Activated T-cell treated with anti-CD3 and anti-CD28 coated beads, Interleukin-2, amount 50 U/mL, for 1 hour (primary cell): ENCODE measurements around the gene TCF23.
"Not testable (repeated sequence)": the region's sequence is repeated elsewhere in the genome, so short reads cannot be mapped to it uniquely, and the experiment has no call there.

Experiments
- DNase-seq: peaks from one replicate; pipeline ENCODE4 v3.0.0-alpha.2; 2020

The TCF23 gene

DNA sequence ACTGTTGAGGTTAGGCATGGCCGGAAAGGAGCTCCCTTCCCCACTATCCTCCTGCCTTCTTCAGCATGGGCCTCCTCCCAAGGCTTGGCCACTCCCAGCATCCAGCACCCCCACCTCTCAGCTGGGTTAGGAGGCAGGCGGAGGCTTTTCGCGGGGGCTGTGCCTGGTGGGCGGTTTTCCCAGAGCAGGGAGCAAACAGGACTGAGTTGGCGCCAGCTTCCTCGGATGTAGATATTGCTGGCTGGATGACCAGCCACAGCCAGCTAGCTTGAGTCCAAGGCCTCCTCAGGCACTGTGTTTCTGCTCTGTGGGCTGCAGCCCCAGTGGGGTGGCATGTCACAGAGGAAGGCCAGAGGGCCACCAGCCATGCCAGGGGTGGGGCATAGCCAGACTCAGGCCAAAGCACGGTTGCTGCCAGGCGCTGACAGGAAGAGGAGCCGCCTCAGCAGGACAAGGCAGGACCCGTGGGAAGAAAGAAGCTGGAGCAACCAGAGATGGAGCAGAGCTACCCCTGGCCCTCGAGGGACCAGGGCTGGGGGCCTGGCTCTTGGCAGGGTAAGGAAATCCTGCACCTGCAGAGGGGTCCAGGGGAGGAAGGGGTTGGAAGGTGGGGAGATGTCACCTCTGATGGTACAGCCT lies at the start of gene TCF23:
Gene TCF23, plus strand, starts transcription at position 204 of the 639 bp plus-strand sequence. Its CDS starts 130 bp downstream, at position 334.
- DNase-seq: no peak

DNA sequence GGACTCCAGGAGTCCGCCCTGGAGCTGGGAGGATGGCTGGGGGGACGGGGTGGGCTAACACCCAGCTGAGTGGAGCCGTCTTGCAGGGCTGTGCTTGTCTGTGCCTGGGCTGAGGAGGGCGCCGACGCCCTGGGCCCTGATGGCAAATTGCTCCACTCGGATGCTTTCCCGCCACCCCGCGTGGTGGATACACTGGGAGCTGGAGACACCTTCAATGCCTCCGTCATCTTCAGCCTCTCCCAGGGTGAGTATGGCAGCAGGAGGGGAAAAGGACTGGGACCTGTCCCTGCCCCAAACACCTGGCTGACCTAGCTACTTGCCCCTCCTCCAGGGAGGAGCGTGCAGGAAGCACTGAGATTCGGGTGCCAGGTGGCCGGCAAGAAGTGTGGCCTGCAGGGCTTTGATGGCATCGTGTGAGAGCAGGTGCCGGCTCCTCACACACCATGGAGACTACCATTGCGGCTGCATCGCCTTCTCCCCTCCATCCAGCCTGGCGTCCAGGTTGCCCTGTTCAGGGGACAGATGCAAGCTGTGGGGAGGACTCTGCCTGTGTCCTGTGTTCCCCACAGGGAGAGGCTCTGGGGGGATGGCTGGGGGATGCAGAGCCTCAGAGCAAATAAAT lies 49.4 kb upstream of the TCF23 start:
- DNase-seq: no peak

DNA sequence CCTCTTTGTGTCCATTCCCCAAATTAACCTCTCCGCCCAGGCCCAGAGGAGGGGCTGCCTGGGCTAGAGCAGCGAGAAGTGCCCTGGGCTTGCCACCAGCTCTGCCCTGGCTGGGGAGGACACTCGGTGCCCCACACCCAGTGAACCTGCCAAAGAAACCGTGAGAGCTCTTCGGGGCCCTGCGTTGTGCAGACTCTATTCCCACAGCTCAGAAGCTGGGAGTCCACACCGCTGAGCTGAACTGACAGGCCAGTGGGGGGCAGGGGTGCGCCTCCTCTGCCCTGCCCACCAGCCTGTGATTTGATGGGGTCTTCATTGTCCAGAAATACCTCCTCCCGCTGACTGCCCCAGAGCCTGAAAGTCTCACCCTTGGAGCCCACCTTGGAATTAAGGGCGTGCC lies 48.8 kb upstream of the TCF23 start:
- no peak for DNase-seq

DNA sequence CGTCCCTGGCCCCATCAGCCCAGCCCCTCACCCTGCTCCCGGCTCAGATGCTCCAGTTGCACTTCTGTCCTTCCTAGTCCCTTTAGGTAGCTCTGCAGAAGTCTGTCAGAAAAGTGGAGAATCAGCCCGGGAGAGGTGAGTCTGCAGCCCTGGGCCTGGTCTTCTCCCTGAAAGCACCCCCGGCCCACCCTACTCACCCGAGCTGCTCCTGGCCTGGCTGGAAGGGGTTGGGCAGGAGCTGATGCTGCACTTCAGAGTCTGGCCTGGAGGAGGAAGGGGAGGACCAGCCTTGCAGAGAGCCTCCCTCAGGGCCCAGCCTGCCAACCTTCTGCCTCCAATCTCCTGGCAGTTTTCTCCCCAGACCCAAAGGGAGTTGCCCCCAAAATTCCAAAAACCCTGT lies 46.5 kb upstream of the TCF23 start:
- no peak for DNase-seq

DNA sequence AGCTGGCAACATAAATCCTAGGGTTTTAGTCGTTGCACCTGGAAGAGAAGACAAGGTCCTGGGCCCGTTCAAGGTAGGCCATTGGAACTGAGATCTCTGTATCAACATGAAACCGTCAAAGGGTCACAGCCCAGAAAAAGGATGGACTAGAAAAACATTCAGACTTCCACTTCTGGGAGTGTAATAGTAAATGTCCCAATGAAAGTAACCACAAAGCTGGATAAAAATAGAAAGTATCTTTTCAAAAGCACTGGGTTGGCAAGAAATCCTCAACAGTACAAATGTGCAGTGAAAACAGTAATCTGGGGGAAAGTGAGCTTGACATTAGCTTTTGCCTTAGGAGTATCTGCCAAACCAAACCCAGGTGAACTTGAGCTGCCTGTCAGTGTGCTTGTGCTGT lies 42.8 kb upstream of the TCF23 start:
- no peak for DNase-seq

DNA sequence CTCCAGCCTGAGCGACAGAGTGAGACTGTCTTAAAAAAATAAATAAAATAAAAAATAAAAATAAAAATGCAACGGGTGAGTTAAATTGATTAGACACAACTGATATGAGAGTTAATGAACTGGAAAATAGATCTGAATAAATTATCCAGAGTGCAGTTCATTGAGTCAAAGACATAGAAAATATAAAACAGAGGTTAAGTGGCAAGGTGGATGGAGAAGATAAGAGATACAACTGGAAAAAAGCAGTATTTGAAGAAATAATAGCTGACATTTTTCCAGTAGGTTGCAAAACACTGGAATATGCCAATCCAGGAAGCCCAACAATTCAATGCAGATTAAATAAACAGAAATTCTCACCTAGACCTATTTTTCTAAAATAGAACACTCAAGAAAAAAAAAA lies 40.6 kb upstream of the TCF23 start:
- DNase-seq: no peak

DNA sequence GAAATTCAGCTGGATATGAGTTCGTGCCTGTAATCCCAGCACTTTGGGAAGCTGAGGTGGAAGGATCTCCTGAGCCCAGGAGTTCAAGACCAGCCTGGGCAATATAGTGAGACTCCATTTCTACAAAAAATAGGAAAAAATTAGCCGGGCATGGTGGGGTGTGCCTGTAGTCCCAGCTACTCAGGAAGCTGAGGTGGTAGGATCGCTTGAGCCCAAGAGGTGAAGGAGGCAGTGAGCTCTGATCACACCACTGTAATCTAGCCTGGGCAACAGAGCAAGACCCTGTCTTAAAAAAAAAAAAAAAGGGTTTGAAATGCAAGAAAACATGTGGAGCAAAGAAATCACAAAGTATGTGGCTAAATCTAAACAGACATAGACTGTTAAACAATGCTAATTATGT lies 39.7 kb upstream of the TCF23 start:
- no peak for DNase-seq

DNA sequence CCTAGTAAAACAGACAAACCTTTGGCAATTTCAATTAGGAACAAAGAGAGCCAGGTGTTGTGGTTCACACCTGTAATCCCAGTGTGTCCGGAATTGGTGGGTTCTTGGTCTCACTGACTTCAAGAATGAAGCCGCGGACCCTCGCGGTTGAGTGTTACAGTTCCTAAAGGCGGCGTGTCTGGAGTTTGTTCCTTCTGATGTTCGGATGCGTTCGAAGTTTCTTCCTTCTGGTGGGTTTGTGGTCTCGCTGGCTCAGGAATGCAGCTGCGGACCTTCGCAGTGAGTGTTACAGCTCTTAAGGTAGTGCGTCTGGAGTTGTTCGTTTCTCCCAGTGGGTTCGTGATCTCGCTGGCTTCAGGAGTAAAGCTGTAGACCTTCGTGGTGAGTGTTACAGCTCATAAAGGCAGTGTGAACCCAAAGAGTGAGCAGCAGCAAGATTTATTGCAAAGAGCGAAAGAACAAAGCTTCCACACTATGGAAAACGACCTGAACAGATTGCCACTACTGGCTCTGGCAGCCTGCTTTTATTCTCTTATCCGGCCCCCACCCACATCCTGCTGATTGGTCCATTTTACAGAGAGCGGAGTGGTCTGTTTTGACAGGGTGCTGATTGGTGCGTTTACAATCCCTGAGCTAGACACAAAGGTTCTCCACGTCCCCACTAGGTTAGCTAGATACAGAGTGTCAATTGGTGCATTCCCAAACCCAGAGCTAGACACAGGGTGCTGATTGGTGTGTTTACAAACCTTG lies 38.0 kb upstream of the TCF23 start:
- DNase-seq: not testable (repeated sequence)

DNA sequence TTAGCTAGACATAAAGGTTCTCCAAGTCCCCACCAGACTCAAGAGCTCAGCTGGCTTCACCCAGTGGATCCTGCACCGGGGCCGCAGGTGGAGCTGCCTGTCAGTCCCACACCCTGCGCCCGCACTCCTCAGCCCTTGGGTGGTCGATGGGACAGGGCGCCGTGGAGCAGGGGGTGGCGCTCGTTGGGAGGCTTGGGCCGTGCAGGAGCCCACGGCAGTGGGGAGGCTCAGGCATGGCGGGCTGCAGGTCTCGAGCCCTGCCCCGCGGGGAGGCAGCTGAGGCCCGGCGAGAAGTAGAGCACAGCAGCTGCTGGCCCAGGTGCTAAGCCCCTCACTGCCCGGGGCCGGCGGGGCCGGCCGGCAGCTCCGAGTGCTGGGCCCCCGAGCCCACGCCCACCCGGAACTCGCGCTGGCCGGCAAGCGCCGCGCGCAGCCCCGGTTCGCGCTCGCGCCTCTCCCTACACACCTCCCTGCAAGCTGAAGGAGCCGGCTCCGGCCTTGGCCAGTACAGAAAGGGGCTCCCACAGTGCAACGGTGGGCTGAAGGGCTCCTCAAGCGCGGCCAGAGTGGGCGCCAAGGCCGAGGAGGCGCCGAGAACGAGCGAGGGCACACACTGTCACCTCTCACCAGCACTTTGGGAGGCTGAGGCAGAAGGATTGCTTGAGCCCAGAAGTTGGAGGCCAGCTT lies 37.3 kb upstream of the TCF23 start:
- DNase-seq: not testable (repeated sequence)

DNA sequence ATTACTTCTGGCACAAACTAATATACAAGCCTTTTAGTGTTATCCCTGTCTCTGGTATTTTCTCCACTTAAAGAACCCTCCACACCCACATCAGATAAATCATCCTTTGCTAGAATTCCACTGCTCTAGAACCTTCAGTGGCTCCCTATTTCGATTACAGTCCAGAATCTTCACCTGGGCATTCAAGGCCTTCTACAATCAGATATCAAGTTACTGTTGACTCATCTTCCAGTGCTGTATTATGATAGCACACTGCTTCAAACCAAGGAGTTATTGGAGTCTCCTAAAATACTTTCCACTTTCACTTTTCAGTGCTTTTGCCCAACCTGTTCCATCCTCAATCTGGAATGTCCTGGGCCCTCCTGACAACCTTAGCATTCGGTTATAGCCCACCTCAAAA lies 33.3 kb upstream of the TCF23 start:
- DNase-seq: no peak

DNA sequence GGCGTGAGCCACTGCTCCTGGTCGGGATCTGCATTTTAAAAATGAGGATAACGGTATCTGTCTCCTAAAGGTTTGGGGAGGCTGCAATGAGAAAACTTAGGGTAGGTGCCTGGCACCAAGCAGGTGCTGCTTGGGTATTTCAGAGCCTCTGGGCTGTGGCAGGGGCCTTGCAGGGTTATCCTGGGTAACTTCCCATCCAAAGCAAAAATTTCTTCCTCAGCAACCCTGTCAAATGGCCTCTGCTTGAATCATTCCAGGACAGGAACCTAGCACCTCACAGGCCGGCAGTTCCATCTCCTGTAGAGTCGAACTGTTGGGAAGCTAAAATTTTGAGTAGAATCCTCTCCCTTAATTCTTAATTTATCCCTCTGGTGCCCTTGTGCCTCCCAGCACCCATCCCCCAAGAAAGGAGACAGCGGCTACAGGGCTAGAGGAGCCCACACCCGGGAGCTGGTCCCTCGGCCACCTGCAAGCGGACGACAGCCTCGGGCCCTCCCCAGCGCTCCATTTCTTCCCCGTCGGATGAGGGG lies 30.7 kb upstream of the TCF23 start:
- no peak for DNase-seq

DNA sequence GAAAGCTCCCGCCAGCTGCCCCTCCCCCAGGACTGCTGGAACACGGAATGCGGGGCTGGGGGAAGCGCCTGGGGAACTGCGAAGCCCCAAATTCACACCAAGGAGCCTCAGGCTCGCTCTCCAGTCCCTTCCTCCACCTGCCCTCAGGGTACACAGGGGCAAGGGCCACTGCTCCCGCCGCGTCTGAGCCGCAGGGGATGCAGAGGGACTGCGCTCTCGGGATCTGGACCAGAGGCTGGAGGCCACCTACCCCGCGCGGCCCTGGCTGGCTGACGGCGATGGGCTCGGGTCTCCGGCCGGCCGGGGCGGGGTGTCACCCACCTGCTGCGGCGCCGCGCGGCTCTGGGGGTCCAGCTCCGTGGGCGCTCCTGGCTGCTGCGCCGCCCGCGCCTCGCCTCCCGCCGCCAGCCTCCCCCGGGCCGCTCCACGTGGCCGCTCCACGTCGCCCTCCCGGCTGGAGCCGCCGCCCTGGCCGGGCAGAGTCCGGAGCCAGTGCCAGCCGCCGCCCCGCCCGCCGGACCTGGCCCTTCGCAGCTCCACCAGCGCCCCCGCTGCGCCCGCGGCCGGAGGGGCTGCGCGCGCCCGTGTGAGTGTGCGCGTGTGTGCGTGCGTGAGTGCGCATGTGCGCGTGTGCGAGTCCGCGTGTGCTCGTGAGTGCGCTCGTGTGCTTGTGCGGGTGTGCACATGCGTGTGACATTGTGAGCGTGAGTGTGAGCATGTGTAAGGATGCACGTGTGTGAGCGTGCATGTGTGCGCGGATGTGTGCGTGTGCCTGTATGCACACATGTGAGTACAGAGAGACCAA lies 30.1 kb upstream of the TCF23 start, which contains the start of gene CGREF1:
Gene CGREF1, minus strand, starts transcription at position 604 of the 805 bp plus-strand sequence. CDS start 14,762 bp downstream, outside the sequence.
- DNase-seq: no peak

DNA sequence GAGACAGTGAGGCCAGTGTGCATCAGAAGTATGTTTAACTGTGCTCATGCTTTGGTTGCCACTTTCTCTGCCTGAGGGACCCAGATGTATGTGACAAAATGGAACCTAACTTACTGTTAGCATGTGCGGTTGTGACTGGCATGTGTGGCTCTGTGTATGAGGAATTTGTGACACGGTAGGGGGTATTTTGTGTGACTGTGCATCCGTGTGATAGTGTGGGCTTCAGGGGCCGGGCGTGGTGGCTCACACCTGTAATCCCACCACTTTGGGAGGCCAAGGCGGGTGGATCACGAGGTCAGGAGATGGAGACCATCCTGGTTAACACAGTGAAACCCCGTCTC lies 29.5 kb upstream of the TCF23 start:
- DNase-seq: not testable (repeated sequence)

DNA sequence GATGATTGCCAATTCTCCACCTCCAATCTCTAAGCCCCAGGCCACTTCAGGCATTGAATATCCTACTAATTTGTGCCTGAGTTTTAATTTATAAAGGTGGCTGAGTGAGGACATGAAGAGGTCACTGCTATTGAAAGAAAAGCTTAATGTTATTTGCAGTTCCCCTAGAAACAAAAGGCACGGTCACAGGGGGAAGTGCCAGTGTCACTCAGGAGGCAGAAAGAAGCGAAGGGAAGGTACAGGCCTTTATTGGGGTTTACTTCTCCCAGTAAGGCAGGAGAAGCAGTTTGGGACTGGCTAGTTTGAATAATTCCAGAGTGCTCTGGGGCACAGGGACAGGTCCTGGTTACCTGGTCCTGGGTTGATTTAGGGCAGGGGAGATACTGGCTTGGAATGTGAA lies 26.9 kb upstream of the TCF23 start:
- DNase-seq: no peak

DNA sequence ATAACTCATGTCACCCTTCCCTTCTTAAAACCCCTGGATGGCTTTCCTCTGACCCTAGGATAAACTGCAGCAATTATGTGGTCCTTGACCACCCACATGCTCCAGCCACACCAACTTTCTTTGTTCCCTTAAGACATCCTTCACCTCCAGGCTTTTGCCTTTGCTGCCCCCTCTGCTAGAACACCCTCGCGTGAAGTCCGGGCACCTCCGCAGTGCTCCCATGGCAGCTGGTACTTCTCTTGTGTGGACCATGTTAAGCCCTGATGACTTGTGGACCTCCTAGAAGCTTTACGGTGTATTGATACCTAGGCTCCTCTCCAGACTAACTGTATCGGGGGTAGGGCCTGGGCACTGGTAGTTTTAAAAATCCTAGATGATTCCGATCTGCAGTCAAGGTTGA lies 26.0 kb upstream of the TCF23 start:
- no peak for DNase-seq

DNA sequence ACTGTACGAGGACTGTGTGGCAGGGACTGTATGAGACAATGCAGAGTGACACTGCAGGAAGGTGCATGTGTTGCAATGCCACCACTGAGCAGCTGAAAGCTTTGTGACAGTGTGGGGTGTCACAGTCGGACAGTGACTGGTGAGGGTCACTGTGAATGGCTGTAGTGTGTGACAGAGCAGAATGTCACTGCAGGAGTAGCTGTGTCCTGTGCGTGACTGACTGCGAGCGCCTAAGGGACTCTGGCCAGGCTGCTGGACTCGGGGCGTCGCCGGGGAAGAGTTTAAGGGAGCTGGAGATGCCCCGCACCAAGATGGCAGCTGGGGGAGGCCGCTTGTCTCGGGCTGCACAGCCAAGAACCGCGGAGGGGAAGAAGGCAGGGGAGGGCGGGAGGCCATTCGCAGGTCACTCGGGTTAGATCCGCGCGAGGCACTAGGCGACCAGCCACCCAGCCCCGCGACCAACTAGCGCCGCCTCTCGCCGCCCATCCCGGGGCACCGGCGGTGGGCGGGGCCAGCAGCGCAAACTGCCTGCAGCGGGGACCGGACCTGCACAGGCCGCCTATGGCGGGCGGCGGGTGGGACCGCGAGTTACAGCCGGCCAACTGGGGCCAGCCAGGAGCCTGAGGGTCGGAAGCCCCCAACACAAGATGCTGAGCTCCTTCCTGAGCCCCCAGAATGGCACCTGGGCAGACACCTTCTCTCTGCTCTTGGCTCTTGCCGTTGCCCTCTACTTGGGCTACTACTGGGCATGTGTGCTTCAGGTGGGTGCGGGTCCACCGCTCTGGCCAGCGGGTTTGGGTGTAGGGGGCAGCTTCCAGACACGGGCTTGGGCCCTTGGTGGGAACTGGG lies 25.3 kb upstream of the TCF23 start, which contains the start of gene ABHD1:
Gene ABHD1, plus strand, starts transcription at position 514 of the 849 bp plus-strand sequence. Its CDS starts 134 bp downstream, at position 648.
- DNase-seq: peak; percentile 74

DNA sequence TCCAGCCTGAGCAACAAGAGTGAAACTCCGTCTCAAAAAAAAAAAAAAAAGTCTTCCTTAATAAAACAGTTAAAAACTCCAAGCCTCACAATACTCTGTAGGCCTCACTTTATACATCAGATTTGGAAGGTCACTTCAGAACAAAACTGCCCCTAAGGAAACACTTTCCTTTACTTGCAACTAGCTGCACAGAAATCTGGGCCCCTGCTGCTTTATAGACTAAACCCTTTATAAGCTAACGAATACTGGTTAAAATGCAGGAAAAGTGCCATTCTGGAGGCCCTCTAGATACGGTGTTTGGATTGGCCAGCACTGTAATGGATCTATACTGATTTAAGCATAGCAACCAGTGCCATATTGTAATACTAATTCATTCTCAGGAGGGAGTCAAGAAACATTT lies 23.7 kb upstream of the TCF23 start:
- DNase-seq: no peak

DNA sequence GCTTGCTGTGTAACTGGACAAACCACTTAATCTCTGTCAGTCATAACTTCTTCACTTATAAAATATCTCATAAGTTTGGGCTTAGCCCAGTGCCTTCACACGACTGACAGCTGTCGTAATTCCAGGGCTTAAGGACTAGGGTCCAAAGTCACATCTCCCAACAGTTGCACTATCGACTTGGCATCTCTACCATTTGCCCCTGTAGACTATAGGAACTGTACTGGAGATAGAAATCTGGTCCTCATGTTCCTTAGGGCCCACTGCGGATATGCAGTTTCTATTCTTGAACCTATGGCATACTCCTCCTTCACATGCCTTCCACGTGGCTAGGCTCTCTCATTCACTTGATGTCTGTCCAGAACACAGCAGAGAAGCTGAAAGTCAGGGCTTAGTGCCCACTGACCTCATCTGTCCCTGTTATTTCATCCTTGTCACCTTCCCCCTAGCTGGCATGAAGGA lies 22.5 kb upstream of the TCF23 start:
- no peak for DNase-seq

DNA sequence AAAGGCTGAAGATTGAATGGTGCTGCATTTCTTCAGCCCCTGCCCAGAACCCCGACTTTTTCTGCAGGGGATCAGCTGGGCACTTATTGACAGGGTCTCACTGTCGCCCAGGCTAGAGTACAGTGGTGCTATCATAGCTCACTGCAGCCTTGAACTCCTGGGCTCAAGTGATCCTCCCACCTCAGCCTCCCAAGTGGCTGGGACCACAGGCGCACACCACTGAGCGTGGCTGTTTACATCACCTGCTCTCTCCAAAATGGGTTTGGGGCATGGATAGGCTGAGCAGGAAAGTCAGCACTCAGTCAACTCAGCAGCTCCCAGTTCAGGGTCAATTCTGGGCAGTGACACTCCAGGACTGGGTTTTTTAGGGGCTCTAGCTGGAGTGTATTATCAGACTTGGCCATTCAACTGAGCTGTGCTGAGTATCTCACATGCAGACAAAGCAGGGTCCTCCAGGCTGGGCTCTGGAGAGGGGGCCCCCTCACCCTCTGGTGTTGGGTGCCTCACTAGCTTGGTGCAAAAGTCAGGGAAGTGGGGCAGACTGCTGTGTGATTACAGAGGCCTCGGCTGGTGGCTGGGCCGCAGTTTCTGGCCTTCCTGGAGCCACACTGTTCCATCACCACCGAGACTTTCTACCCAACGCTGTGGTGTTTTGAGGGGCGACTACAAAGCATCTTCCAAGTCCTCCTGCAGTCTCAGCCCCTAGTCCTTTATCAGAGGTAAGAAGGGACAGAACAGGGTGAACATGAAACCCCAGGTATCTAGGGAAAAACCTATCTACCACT lies 20.7 kb upstream of the TCF23 start:
- DNase-seq: no peak
